GM12864 (cell line): ENCODE data around the gene SLC50A1.
A peak's percentile ranks its signal among the peaks of the same experiment; 100 is the strongest.

Experiments used
- DNase-seq: peaks from one replicate; pipeline ENCODE4 v3.0.0-alpha.2; 2011; ENCODE audit warnings: low read depth
- H3K4me3 ChIP-seq: 2 replicates; pipeline ENCODE4 v1.5.1; 2011; ENCODE audit warnings: mild to moderate bottlenecking, low read depth, low read length, control low read depth
- CTCF ChIP-seq: IDR thresholded peaks from 2 replicates; pipeline ENCODE4 v1.5.1; 2011; ENCODE audit warnings: low read depth, mild to moderate bottlenecking, moderate library complexity, low read length, control low read depth, inconsistent platforms; ENCODE audit errors: missing control alignments

The SLC50A1 gene

GRCh38 chr1:155134322-155134721 is 1.3 kb upstream of the SLC50A1 start:
- DNase-seq: no peak
- H3K4me3 ChIP-seq: no peak overlapping the region
- no peak for TF ChIP-seq CTCF

- DNase-seq: peak; percentile 45
- peak overlapping the region; percentile 74 for H3K4me3 ChIP-seq
- no peak for TF ChIP-seq CTCF
These were observed 705 bp upstream of the SLC50A1 start for GRCh38 chr1:155134880-155135414.

DNA sequence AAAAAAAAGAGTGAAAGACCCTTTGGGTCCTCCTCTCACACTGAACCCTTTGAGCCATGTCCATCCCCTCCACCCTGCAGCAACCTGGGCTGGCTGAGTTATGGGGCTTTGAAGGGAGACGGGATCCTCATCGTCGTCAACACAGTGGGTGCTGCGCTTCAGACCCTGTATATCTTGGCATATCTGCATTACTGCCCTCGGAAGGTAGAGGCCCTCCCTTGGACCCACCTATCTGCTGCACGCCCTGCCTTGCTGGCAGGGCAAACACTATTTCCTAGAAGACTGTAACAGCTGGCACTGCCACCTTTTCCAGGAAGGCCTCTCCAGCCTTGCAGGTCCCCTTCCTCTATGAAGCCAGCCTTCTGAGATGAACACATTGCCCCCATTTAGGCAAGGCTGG is 1.1 kb downstream of the SLC50A1 start:
- no peak for DNase-seq

GRCh38 chr1:155137154-155137949 is 1.7 kb downstream of the SLC50A1 start:
- peak overlapping the region; percentile 74 for H3K4me3 ChIP-seq
- TF ChIP-seq CTCF: no peak
- DNase-seq: no peak

More for the DNA sequence above, 1.1 kb downstream of the SLC50A1 start:
- no peak for TF ChIP-seq CTCF
- peak overlapping the region; percentile 74 for H3K4me3 ChIP-seq

DNA sequence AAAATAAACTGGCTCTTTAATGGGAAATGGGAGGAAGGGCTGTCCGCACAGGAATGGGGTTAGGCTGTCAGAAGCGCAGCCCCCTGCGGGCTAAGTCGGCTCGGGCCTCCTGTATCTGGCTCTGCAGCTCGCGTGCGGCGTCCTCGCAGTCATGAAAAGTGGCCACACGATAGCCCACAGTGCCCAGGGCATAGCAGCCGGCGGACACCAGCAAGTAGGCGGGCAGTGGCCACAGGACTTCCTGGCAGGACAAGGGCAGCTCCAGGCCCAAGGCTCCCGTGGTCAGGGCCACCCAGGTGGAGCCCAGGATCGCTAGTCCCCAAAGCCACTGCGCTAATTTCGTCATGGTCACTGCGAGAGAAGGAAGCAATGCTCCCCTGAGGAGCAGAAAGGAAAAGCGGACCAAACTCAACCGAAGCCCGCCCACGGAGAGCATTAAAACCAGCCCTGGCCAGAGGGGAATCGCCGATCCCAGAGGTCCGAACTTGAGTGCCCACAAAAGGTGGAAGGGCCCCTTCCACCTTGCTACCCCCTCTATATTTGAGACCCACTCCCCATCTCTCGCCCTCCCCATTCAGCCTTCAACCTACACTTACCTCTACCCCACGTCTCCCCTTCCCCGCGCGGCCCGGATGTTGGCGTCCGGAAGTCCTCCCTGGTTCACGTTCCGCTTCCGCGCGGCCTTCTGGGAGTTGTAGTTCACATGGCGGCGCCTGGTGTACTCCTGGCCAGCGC is 4.4 kb downstream of the SLC50A1 start, which contains the start of gene DPM3:
Gene DPM3, minus strand, starts transcription at position 637 of the 735 bp plus-strand sequence. Its CDS starts 291 bp downstream, at position 346.
- H3K4me3 ChIP-seq: peak within 1 kb of the TSS; percentile 83
- TF ChIP-seq CTCF: no peak
- DNase-seq: peak; percentile 54

DNA sequence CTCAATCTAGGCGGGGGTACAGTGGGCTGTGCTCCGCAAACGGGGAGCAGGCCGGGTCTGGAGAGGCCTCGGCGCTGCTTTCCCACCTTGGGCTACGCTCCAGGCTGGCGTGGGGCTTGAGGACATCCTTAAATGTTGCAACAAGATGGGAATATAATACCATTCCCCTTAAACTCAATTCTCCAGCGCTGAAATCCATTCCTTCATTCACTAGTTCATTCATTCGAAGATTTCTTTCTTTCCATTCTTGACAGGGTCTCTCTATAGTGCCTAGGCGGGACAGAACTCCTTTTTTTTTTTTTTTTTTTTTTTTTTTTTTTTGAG is 4.9 kb downstream of the SLC50A1 start:
- no peak for DNase-seq
- H3K4me3 ChIP-seq: peak overlapping the region; percentile 83
- TF ChIP-seq CTCF: no peak

DNA sequence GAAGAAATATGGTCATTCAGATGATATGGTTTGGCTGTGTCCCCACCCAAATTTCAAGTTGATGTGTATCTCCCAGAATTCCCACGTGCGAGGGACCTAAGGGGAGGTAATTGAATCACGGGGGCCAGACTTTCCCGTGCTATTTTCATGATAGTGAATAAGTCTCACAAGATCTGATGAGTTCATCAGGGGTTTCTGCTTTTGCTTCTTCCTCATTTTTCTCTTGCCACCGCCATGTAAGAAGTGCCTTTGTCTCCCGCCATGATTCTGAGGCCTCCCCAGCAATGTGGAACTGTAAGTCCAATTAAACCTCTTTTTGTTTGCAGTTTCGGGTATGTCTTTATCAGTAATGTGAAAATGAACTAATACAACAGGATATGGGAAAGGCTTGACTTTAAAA is 6.1 kb downstream of the SLC50A1 start:
- no peak for DNase-seq
- TF ChIP-seq CTCF: no peak
- no peak overlapping the region for H3K4me3 ChIP-seq
